Right cardiac atrium (tissue), 5 donors: ENCODE results near the gene KCNT2. TPM values are rescaled to one million over a fixed set of nuclear protein-coding genes. Genes with fewer than 3 reads are reported as not detected.
A peak's percentile ranks its signal among the peaks of the same experiment; 100 is the strongest.

Source experiments
- ATAC-seq, 2 donors: fragments of 200-7000 bp; cut with Tn5 transposase; one replicate each; pipeline versions ENCODE4 v1.8.0 to v1.9.1; 2020; ENCODE audit warnings: moderate library complexity in 2 of 2, mild to moderate bottlenecking in 1 of 2
- DNase-seq, 3 donors: peaks; one replicate each; pipeline ENCODE4 v3.0.0-alpha.2; 2020
- H3K27ac ChIP-seq: one replicate; pipeline ENCODE4 v1.5.1; 2013; ENCODE audit warnings: mild to moderate bottlenecking, low read length, control low read depth, moderate library complexity
- H3K27me3 ChIP-seq: one replicate; pipeline ENCODE4 v1.6.1; 2013; ENCODE audit not compliant: control insufficient read depth, insufficient read depth
- H3K4me1 ChIP-seq: one replicate; pipeline ENCODE4 v1.6.1; 2013; ENCODE audit warnings: low read length; ENCODE audit not compliant: control insufficient read depth, insufficient read depth
- H3K4me3 ChIP-seq: one replicate; pipeline ENCODE4 v1.5.1; 2013; ENCODE audit warnings: low read length, control low read depth
- H3K9me3 ChIP-seq: one replicate; pipeline ENCODE4 v1.6.1; 2013; ENCODE audit warnings: low read length; ENCODE audit not compliant: control insufficient read depth
- WGBS: extraction: QIAGEN DNeasy Blood & Tissue Kit; methylation state at CpG from one replicate; pipeline ENCODE4 v1.1.7; 2013; 5-methylcytosine and 5-hydroxymethylcytosine counted together
- intact Hi-C, 4 donors: fragments of 100-400 bp; cut with DNase I; formaldehyde crosslinking; loops; one replicate each; pipeline versions ENCODE4 v1.11.0 to v1.14.0; 2022 to 2023
- polyA plus RNA-seq: library from polyadenylated mRNA; stranded (reverse); fragments of 200-250 nt; gene quantifications from one replicate; pipeline ENCODE4 v1.2.3, GENCODE V29; 2013
- total RNA-seq, 4 donors: library from RNA; stranded (reverse); fragmentation: NEBNext Ultra II Directional; extraction: Animal tissue kit (Norgen Biotek cat#: 25700); gene quantifications; one replicate each; pipeline ENCODE4 v1.2.1, GENCODE V29; 2021
- donor health status: healthy with polysubstance abuse.
- donor health status: DM: no; HTN: yes; CAD: no.
- donor health status: DM: no; HTN: no; CAD: no.
- donor health status: DM: no; HTN: yes; CAD: no; lungs with severe emphysema.
- donor health status: DM: yes; HTN: yes; CAD: no.

KCNT2 gene
- total and polyA plus RNA-seq, 5 donors, result 1.9 to 7.1 (median 4.1) TPM

- Histone ChIP-seq H3K4me1 (no peaks in the 10 kb centered on the region), H3K27me3 (no peaks in the 10 kb centered on the region), H3K9me3 (no peaks in the 10 kb centered on the region), H3K27ac (no peak overlapping the region), H3K4me3 (no peak overlapping the region)
- intact Hi-C loops, result no loop called here
- DNase-seq (no peak), ATAC-seq (no peak)
- WGBS, result 61% methylated on average over 1 of the region's 1 CpG
Measured at GRCh38 chr1:196467230-196467925, 140.9 kb downstream of the KCNT2 start.

- no peak overlapping the region for H3K27ac ChIP-seq
- H3K27me3 ChIP-seq, result no peaks in the 10 kb centered on the region
- no peaks in the 10 kb centered on the region for H3K4me1 ChIP-seq
- WGBS, result 95% methylated on average over 1 of the region's 1 CpG
- intact Hi-C loops, result no loop called here
- H3K9me3 ChIP-seq, result no peaks in the 10 kb centered on the region
- no peak for DNase-seq
- ATAC-seq, result no peak
- no peak overlapping the region for H3K4me3 ChIP-seq
Measured at GRCh38 chr1:196466654-196467053, 141.6 kb downstream of the KCNT2 start.

- no peaks in the 10 kb centered on the region for H3K27me3 ChIP-seq
- H3K9me3 ChIP-seq, result no peaks in the 10 kb centered on the region
- H3K27ac ChIP-seq, result no peak overlapping the region
- intact Hi-C loops, result no loop called here
- no peaks in the 10 kb centered on the region for H3K4me1 ChIP-seq
- no peak for DNase-seq
- 63% methylated on average over 2 of the region's 2 CpGs for WGBS
- H3K4me3 ChIP-seq, result no peak overlapping the region
- no peak for ATAC-seq
Measured at GRCh38 chr1:196466166-196466565, 142.1 kb downstream of the KCNT2 start.

- DNase-seq (no peak), ATAC-seq (no peak)
- Histone ChIP-seq H3K27me3 (no peaks in the 10 kb centered on the region), H3K9me3 (no peaks in the 10 kb centered on the region), H3K4me3 (no peak overlapping the region), H3K27ac (no peak overlapping the region), H3K4me1 (no peaks in the 10 kb centered on the region)
- intact Hi-C loops, result no loop called here
- 79% methylated on average over 1 of the region's 1 CpG for WGBS
Measured at GRCh38 chr1:196464480-196464941, 143.7 kb downstream of the KCNT2 start.

GRCh38 chr1:196462086-196462485 lies 146.2 kb downstream of the KCNT2 start:
- no peaks in the 10 kb centered on the region for H3K9me3 ChIP-seq
- no peak overlapping the region for H3K4me3 ChIP-seq
- 84% methylated on average over 2 of the region's 2 CpGs for WGBS
- H3K27me3 ChIP-seq, result no peaks in the 10 kb centered on the region
- no peak overlapping the region for H3K27ac ChIP-seq
- peak in 1 of 3 donors; percentile 11 for DNase-seq
- intact Hi-C loops, result no loop called here
- H3K4me1 ChIP-seq, result no peaks in the 10 kb centered on the region
- no peak for ATAC-seq

- no peak for ATAC-seq
- DNase-seq, result no peak
- Histone ChIP-seq H3K27me3 (no peaks in the 10 kb centered on the region), H3K4me3 (no peak overlapping the region), H3K27ac (no peak overlapping the region), H3K4me1 (no peaks in the 10 kb centered on the region), H3K9me3 (no peaks in the 10 kb centered on the region)
- intact Hi-C loops, result no loop called here
- whole genome bisulfite sequencing, result 66% methylated on average over 3 of the region's 3 CpGs
Measured at GRCh38 chr1:196461521-196461920, 146.7 kb downstream of the KCNT2 start.

GRCh38 chr1:196459383-196459782 lies 148.9 kb downstream of the KCNT2 start:
- Histone ChIP-seq H3K9me3 (no peaks in the 10 kb centered on the region), H3K4me3 (no peak overlapping the region), H3K27ac (no peak overlapping the region), H3K27me3 (no peaks in the 10 kb centered on the region), H3K4me1 (peaks cover 2% of the 10 kb centered on the region)
- 56% methylated on average over 1 of the region's 1 CpG for WGBS
- ATAC-seq (peak; percentile 70 to 90), DNase-seq (peak in 1 of 3 donors; percentile 10)
- intact Hi-C loops, result no loop called here

- WGBS, result 93% methylated on average over 2 of the region's 2 CpGs
- DNase-seq, result no peak
- no peaks in the 10 kb centered on the region for H3K27me3 ChIP-seq
- ATAC-seq, result no peak
- no peak overlapping the region for H3K4me3 ChIP-seq
- intact Hi-C loops, result no loop called here
- no peak overlapping the region for H3K27ac ChIP-seq
- no peaks in the 10 kb centered on the region for H3K9me3 ChIP-seq
- peaks cover 2% of the 10 kb centered on the region for H3K4me1 ChIP-seq
Measured at GRCh38 chr1:196454792-196455191, 153.4 kb downstream of the KCNT2 start.

GRCh38 chr1:196451103-196451502 lies 157.1 kb downstream of the KCNT2 start:
- Histone ChIP-seq H3K27me3 (no peaks in the 10 kb centered on the region), H3K27ac (no peak overlapping the region), H3K9me3 (no peaks in the 10 kb centered on the region), H3K4me3 (no peak overlapping the region), H3K4me1 (peaks cover 2% of the 10 kb centered on the region)
- DNase-seq, result no peak
- 94% methylated on average over 5 of the region's 5 CpGs for WGBS
- intact Hi-C loops, result no loop called here
- ATAC-seq, result no peak

- Histone ChIP-seq H3K27ac (no peak overlapping the region), H3K27me3 (no peaks in the 10 kb centered on the region), H3K9me3 (no peaks in the 10 kb centered on the region), H3K4me1 (no peaks in the 10 kb centered on the region), H3K4me3 (no peak overlapping the region)
- intact Hi-C loops, result no loop called here
- DNase-seq (no peak), ATAC-seq (peak in 1 of 2 donors; percentile 31)
- WGBS, result 51% methylated on average over 4 of the region's 4 CpGs
Measured at GRCh38 chr1:196450143-196451095, 157.8 kb downstream of the KCNT2 start.

- Histone ChIP-seq H3K4me1 (no peaks in the 10 kb centered on the region), H3K9me3 (no peaks in the 10 kb centered on the region), H3K4me3 (no peak overlapping the region), H3K27ac (no peak overlapping the region), H3K27me3 (no peaks in the 10 kb centered on the region)
- intact Hi-C loops, result no loop called here
- no peak for ATAC-seq
- DNase-seq, result no peak
Measured at GRCh38 chr1:196449460-196449859, 158.8 kb downstream of the KCNT2 start.
